Skin epidermis (tissue), 12 donors: ENCODE data around the gene CLGN.

Experiments
- H3K27ac ChIP-seq, 21 experiments: fragments of 200-600 bp; sonication (generic) in 11 of 21; one replicate each; pipeline ENCODE4 v1.5.0; 2020; ENCODE audit warnings: mild to moderate bottlenecking in 3 of 21, inconsistent platforms in 2 of 21, moderate library complexity in 2 of 21
- H3K4me3 ChIP-seq, 7 experiments: fragments of 200-600 bp; sonication (generic) in 2 of 7; one replicate each; pipeline ENCODE4 v1.5.0; 2020; ENCODE audit warnings: inconsistent platforms in 2 of 7, mild to moderate bottlenecking in 2 of 7, moderate library complexity in 1 of 7

CLGN gene

GRCh38 chr4:140395668-140396067, 31.8 kb downstream of the CLGN start:
- Histone ChIP-seq H3K4me3 (no peak overlapping the region), H3K27ac (no peak overlapping the region)

GRCh38 chr4:140388015-140388414, 39.4 kb downstream of the CLGN start:
- H3K27ac ChIP-seq: no peak overlapping the region
- H3K4me3 ChIP-seq: no peak overlapping the region

GRCh38 chr4:140382732-140383131, 44.7 kb downstream of the CLGN start:
- H3K27ac ChIP-seq: no peak overlapping the region
- no peak overlapping the region for H3K4me3 ChIP-seq

GRCh38 chr4:140374130-140374477, 53.3 kb downstream of the CLGN start:
- H3K27ac ChIP-seq: peak overlapping the region in 20 of 21 experiments; percentile 69 to 94 (median 86)
- peak overlapping the region; percentile 60 to 94 (median 71) for H3K4me3 ChIP-seq

- Histone ChIP-seq H3K27ac (peak within 1 kb of the TSS; percentile 31 to 94 (median 86)), H3K4me3 (peak within 1 kb of the TSS; percentile 60 to 94 (median 71))
Measured at GRCh38 chr4:140373328-140374129, 53.9 kb downstream of the CLGN start, which contains the start of gene SCOC. SCOC (plus strand) TSS chr4:140373646; CDS start chr4:140379171, 5,525 bp downstream.

GRCh38 chr4:140372751-140373327, 54.6 kb downstream of the CLGN start:
- Histone ChIP-seq H3K4me3 (peak overlapping the region; percentile 60 to 94 (median 71)), H3K27ac (peak overlapping the region in 19 of 21 experiments; percentile 20 to 91 (median 82))

- no peak overlapping the region for H3K27ac ChIP-seq
- H3K4me3 ChIP-seq: no peak overlapping the region
Measured at GRCh38 chr4:140368686-140369085, 58.8 kb downstream of the CLGN start.

- no peak overlapping the region for H3K27ac ChIP-seq
- no peak overlapping the region for H3K4me3 ChIP-seq
Measured at GRCh38 chr4:140367738-140368137, 59.7 kb downstream of the CLGN start.

GRCh38 chr4:140363558-140363957, 63.9 kb downstream of the CLGN start:
- H3K27ac ChIP-seq: no peak overlapping the region
- no peak overlapping the region for H3K4me3 ChIP-seq

GRCh38 chr4:140363051-140363450, 64.4 kb downstream of the CLGN start:
- H3K4me3 ChIP-seq: no peak overlapping the region
- H3K27ac ChIP-seq: no peak overlapping the region

GRCh38 chr4:140361099-140361498, 66.3 kb downstream of the CLGN start:
- Histone ChIP-seq H3K27ac (no peak overlapping the region), H3K4me3 (no peak overlapping the region)

GRCh38 chr4:140359562-140360427, 67.7 kb downstream of the CLGN start:
- Histone ChIP-seq H3K4me3 (no peak overlapping the region), H3K27ac (no peak overlapping the region)

GRCh38 chr4:140358281-140358680, 69.2 kb downstream of the CLGN start:
- Histone ChIP-seq H3K27ac (no peak overlapping the region), H3K4me3 (no peak overlapping the region)

- H3K27ac ChIP-seq: no peak overlapping the region
- no peak overlapping the region for H3K4me3 ChIP-seq
Measured at GRCh38 chr4:140357868-140358267, 69.6 kb downstream of the CLGN start.

GRCh38 chr4:140355288-140355687, 72.2 kb downstream of the CLGN start:
- H3K27ac ChIP-seq: no peak overlapping the region
- no peak overlapping the region for H3K4me3 ChIP-seq

- Histone ChIP-seq H3K27ac (no peak overlapping the region), H3K4me3 (no peak overlapping the region)
Measured at GRCh38 chr4:140353786-140354185, 73.7 kb downstream of the CLGN start.

- H3K27ac ChIP-seq: no peak overlapping the region
- H3K4me3 ChIP-seq: no peak overlapping the region
Measured at GRCh38 chr4:140351093-140352075, 76.1 kb downstream of the CLGN start.

GRCh38 chr4:140349816-140350215, 77.6 kb downstream of the CLGN start:
- H3K4me3 ChIP-seq: no peak overlapping the region
- no peak overlapping the region for H3K27ac ChIP-seq

- Histone ChIP-seq H3K4me3 (no peak overlapping the region), H3K27ac (no peak overlapping the region)
Measured at GRCh38 chr4:140346136-140346535, 81.3 kb downstream of the CLGN start.
